Kidney glomerular epithelial cell (primary cell): ENCODE results near the gene TMEM184B.
"Not testable (repeated sequence)": the region's sequence is repeated elsewhere in the genome, so short reads cannot be mapped to it uniquely, and the experiment has no call there.

Experiments
- DNase-seq: peaks from one replicate; lab custom pipeline; 2025; lab: John Stamatoyannopoulos, UW

Gene TMEM184B

DNA sequence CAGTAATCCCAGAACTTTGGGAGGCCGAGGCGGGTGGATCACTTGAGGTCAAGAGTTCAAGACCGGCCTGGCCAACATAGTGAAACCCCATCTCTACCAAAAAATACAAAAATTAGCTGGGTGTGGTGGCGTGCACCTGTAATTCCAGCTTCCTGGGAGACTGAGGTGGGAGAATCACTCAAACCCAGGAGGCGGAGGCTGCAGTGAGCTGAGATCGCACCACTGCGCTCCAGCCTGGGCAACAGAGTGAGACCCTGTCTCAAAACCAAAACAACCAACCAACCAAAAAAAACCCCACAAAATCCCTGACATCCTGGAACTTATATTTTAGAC lies 94.2 kb downstream of the TMEM184B start:
- DNase-seq = not testable (repeated sequence)

DNA sequence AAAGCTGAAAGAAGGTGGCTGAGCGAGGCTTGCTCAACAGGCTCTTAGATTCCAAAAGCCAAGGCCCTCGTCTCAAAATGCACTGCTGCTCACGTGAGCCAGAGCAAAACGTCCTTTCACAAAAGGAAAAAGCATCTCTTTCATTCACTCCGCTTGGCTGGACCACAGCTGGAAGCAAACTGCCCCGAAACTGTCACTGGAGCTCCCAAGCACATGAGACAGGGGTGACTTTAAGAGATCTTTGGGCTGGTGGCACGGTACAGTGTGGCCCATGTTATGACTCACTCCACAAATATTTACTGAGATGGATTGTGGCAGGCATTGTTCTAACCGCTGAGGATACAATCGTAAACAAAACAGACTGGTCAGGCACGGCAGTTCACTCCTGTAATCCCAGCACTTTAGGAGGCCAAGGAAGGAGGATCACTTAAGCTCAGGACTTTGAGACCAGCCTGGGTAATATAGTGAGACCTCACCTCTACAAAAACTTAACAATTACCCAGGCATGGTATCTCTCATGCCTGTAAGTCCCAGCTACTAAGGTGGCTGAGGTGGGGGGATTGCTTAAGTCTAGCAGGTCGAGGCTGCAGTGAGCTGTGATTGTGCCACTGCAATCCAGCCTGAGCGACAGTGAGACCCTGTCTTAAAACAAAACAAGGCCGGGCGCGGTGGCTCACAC lies 94.7 kb downstream of the TMEM184B start:
- DNase-seq = peak; percentile 58

DNA sequence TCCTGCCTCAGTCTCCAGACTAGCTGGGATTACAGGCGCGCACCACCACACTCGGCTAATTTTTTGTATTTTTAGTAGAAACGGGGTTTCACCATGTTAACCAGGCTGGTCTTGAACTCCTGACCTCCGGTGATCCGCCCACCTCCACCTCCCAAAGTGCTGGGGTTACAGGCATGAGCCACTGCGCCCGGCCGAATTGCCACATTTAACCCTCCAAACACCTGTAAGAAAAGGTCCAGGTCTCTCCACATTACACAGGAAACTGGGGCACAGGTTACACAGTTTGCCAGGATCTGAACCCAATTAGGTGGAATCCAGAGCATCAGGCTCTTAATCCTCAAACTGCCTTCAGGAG lies 95.3 kb downstream of the TMEM184B start:
- not testable (repeated sequence) for DNase-seq

GRCh38 chr22:38177044-38177443 lies 95.8 kb downstream of the TMEM184B start:
- DNase-seq = no peak

GRCh38 chr22:38176170-38176741 lies 96.6 kb downstream of the TMEM184B start:
- DNase-seq = no peak

GRCh38 chr22:38175206-38176118 lies 97.3 kb downstream of the TMEM184B start:
- no peak for DNase-seq

DNA sequence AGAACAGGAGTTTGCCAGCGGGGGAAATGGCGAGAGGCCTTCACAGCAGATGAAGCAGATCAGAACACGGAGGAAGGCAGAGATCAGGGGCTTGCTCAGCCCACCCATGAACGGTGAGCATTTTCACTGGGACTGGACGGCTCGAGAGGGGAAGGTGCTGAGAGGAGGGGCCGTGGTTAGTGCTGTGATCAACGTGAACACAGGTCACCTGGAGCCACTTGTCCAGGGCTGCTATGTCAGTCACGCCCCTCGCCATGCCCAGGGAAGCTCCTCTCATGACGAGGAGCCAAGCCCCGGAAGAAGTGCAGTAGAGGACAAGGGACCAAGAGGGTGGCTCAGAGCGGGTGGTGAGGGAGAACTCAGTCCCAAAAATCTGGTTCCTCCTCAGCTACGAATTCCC lies 98.2 kb downstream of the TMEM184B start:
- DNase-seq = no peak

GRCh38 chr22:38173641-38173906 lies 99.2 kb downstream of the TMEM184B start:
- no peak for DNase-seq

- DNase-seq = no peak
Observed at GRCh38 chr22:38172832-38173640, 99.8 kb downstream of the TMEM184B start.

GRCh38 chr22:38171927-38172831 lies 100.6 kb downstream of the TMEM184B start:
- DNase-seq = no peak

DNA sequence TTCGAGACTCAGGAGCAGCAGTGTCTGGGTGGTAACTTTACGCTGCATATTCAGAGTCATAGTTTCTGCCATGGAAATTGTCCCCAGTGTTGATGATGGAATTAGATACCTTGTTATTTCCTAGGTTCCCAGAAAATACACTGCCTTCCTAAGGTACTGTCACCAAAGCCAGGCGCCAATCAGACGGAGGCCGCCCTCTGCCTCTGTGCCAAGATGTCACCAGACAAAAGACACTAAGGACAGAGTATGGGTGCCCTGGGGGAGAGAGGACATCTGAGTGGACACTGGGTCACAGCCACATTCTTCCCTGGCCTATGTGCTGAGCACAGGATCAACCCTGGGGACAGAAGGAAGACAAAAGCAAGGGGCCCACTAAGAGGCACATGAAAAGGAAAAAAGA lies 102.3 kb downstream of the TMEM184B start:
- DNase-seq = no peak
